ENCODE data around the gene TNFRSF13B. TPM values are rescaled to one million over a fixed set of nuclear protein-coding genes. Genes with fewer than 3 reads are reported as not detected.
"Not testable (repeated sequence)": the region's sequence is repeated elsewhere in the genome, so short reads cannot be mapped to it uniquely, and the experiment has no call there.

The TNFRSF13B gene
- total and polyA plus RNA-seq, 5 experiments from 2014 or later = 1.3 to 1.5 TPM; not detected in 3

GRCh38 chr17:16926571-16927451, 45.1 kb downstream of the TNFRSF13B start:
- no peak overlapping the region for H3K27ac Mint-ChIP-seq
- peaks cover 0 to 2% (median under 1%) of the 10 kb centered on the region in 4 donors for H3K4me1 Mint-ChIP-seq
- DNase-seq = no peak

GRCh38 chr17:16926061-16926511, 45.8 kb downstream of the TNFRSF13B start:
- Mint-ChIP-seq H3K4me3 (no peak overlapping the region), H3K36me3 (no peaks in the 10 kb centered on the region), H3K9me3 (no peaks in the 10 kb centered on the region), H3K4me1 (peaks cover 0 to 2% (median under 1%) of the 10 kb centered on the region in 4 donors), H3K27me3 (no peaks in the 10 kb centered on the region), H3K27ac (no peak overlapping the region)
- no peak for DNase-seq
- ATAC-seq = no peak
- POLR2A ChIA-PET = no interaction called here

More at GRCh38 chr17:16926571-16927451, 45.1 kb downstream of the TNFRSF13B start:
- H3K27me3 Mint-ChIP-seq = no peaks in the 10 kb centered on the region
- no peak overlapping the region for H3K4me3 Mint-ChIP-seq
- H3K36me3 Mint-ChIP-seq = no peaks in the 10 kb centered on the region
- H3K9me3 Mint-ChIP-seq = no peaks in the 10 kb centered on the region
- ATAC-seq = no peak
- POLR2A ChIA-PET = no interaction called here

- DNase-seq = no peak
- POLR2A ChIA-PET = no interaction called here
- H3K27me3 Mint-ChIP-seq = no peaks in the 10 kb centered on the region
- peaks cover 0 to 2% (median under 1%) of the 10 kb centered on the region in 4 donors for H3K4me1 Mint-ChIP-seq
- H3K36me3 Mint-ChIP-seq = no peaks in the 10 kb centered on the region
- H3K27ac Mint-ChIP-seq = no peak overlapping the region
- H3K9me3 Mint-ChIP-seq = no peaks in the 10 kb centered on the region
- H3K4me3 Mint-ChIP-seq = no peak overlapping the region
- no peak for ATAC-seq
Observed at GRCh38 chr17:16925461-16926060, 46.4 kb downstream of the TNFRSF13B start.

- ATAC-seq = no peak
- no peaks in the 10 kb centered on the region for H3K36me3 Mint-ChIP-seq
- peaks cover 0 to 2% (median under 1%) of the 10 kb centered on the region in 4 donors for H3K4me1 Mint-ChIP-seq
- H3K4me3 Mint-ChIP-seq = no peak overlapping the region
- H3K27me3 Mint-ChIP-seq = no peaks in the 10 kb centered on the region
- H3K27ac Mint-ChIP-seq = no peak overlapping the region
- DNase-seq = no peak
- H3K9me3 Mint-ChIP-seq = no peaks in the 10 kb centered on the region
- POLR2A ChIA-PET = no interaction called here
Observed at GRCh38 chr17:16924696-16925440, 47.0 kb downstream of the TNFRSF13B start.

- no peak overlapping the region for H3K4me3 Mint-ChIP-seq
- ATAC-seq (no peak), DNase-seq (no peak)
- H3K27me3 Mint-ChIP-seq = no peaks in the 10 kb centered on the region
- no peaks in the 10 kb centered on the region for H3K36me3 Mint-ChIP-seq
- POLR2A ChIA-PET = no interaction called here
- H3K27ac Mint-ChIP-seq = no peak overlapping the region
- peaks cover 0 to 2% (median under 1%) of the 10 kb centered on the region in 4 donors for H3K4me1 Mint-ChIP-seq
- H3K9me3 Mint-ChIP-seq = no peaks in the 10 kb centered on the region
Observed at GRCh38 chr17:16923904-16924695, 47.8 kb downstream of the TNFRSF13B start.

- Mint-ChIP-seq H3K4me1 (peaks cover 0 to under 1% (median 0%) of the 10 kb centered on the region in 4 donors), H3K9me3 (peaks cover 0 to under 1% (median 0%) of the 10 kb centered on the region in 9 donors), H3K27ac (peak overlapping the region in 1 of 10 donors; percentile 73), H3K36me3 (no peaks in the 10 kb centered on the region), H3K27me3 (peaks cover 0 to under 1% (median 0%) of the 10 kb centered on the region in 5 donors), H3K4me3 (no peak overlapping the region)
- ATAC-seq (no peak), DNase-seq (no peak)
- POLR2A ChIA-PET = no interaction called here
Observed at GRCh38 chr17:16923097-16923903, 48.6 kb downstream of the TNFRSF13B start.

- H3K27me3 Mint-ChIP-seq = peaks cover 0 to 5% (median 0%) of the 10 kb centered on the region in 5 donors
- no peak for ATAC-seq
- H3K9me3 Mint-ChIP-seq = peaks cover 0 to 2% (median 0%) of the 10 kb centered on the region in 9 donors
- no peak for DNase-seq
- H3K4me1 Mint-ChIP-seq = peaks cover 0 to 5% (median 0%) of the 10 kb centered on the region in 4 donors
- POLR2A ChIA-PET = no interaction called here
- H3K36me3 Mint-ChIP-seq = no peaks in the 10 kb centered on the region
- no peak overlapping the region for H3K4me3 Mint-ChIP-seq
- peak overlapping the region in 1 of 10 donors; percentile 40 for H3K27ac Mint-ChIP-seq
Observed at GRCh38 chr17:16922386-16923096, 49.4 kb downstream of the TNFRSF13B start.

GRCh38 chr17:16921451-16921850, 50.5 kb downstream of the TNFRSF13B start:
- H3K9me3 Mint-ChIP-seq, H3K27me3 Mint-ChIP-seq, H3K36me3 Mint-ChIP-seq, ATAC-seq, H3K4me3 Mint-ChIP-seq, POLR2A ChIA-PET, DNase-seq, H3K4me1 Mint-ChIP-seq, H3K27ac Mint-ChIP-seq: not testable (repeated sequence)

GRCh38 chr17:16920628-16921020, 51.3 kb downstream of the TNFRSF13B start:
- peaks cover 0 to 2% (median 0%) of the 10 kb centered on the region in 9 donors for H3K9me3 Mint-ChIP-seq
- ATAC-seq = no peak
- H3K36me3 Mint-ChIP-seq = no peaks in the 10 kb centered on the region
- no peak overlapping the region for H3K27ac Mint-ChIP-seq
- H3K4me3 Mint-ChIP-seq = no peak overlapping the region
- POLR2A ChIA-PET = no interaction called here
- peak in 1 of 10 donors; percentile 12 for DNase-seq
- H3K27me3 Mint-ChIP-seq = peaks cover 0 to 5% (median 0%) of the 10 kb centered on the region in 5 donors
- peaks cover 0 to 7% (median 0%) of the 10 kb centered on the region in 4 donors for H3K4me1 Mint-ChIP-seq

- Mint-ChIP-seq H3K4me3 (no peak overlapping the region), H3K36me3 (no peaks in the 10 kb centered on the region), H3K4me1 (peaks cover 0 to 8% (median 0%) of the 10 kb centered on the region in 4 donors), H3K27ac (no peak overlapping the region), H3K9me3 (peaks cover 0 to 2% (median 0%) of the 10 kb centered on the region in 9 donors), H3K27me3 (peaks cover 0 to 5% (median 0%) of the 10 kb centered on the region in 5 donors)
- DNase-seq (peak in 1 of 10 donors; percentile 8), ATAC-seq (no peak)
- POLR2A ChIA-PET = no interaction called here
Observed at GRCh38 chr17:16919663-16920627, 52.0 kb downstream of the TNFRSF13B start.

Measured in naive thymus-derived CD8-positive, alpha-beta T cell (primary cell).